Mucosa of stomach (tissue), 1 donor: ENCODE measurements around the gene PODXL.
"Not testable (repeated sequence)": the region's sequence is repeated elsewhere in the genome, so short reads cannot be mapped to it uniquely, and the experiment has no call there.

Experiments used
- H3K27me3 ChIP-seq: one replicate; pipeline ENCODE4 v1.7.0; 2013; ENCODE audit warnings: mild to moderate bottlenecking, low read length; ENCODE audit not compliant: control insufficient read depth, insufficient read depth
- H3K36me3 ChIP-seq: one replicate; pipeline ENCODE4 v1.7.0; 2013; ENCODE audit warnings: low read length; ENCODE audit not compliant: control insufficient read depth, insufficient read depth
- H3K4me1 ChIP-seq: one replicate; pipeline ENCODE4 v1.7.0; 2013; ENCODE audit warnings: mild to moderate bottlenecking, low read length; ENCODE audit not compliant: control insufficient read depth, insufficient read depth
- H3K4me3 ChIP-seq: one replicate; pipeline ENCODE4 v1.7.0; 2013; ENCODE audit warnings: low read length
- H3K9ac ChIP-seq: one replicate; pipeline ENCODE4 v1.7.0; 2013; ENCODE audit warnings: mild to moderate bottlenecking, low read length, moderate library complexity
- H3K9me3 ChIP-seq: one replicate; pipeline ENCODE4 v1.7.0; 2013; ENCODE audit warnings: mild to moderate bottlenecking, low read length, moderate library complexity; ENCODE audit not compliant: control insufficient read depth
- donor health status: Pancreatic carcinoma.

PODXL gene

GRCh38 chr7:131513245-131514061 lies 43.0 kb downstream of the PODXL start:
- H3K36me3 ChIP-seq: no peaks in the 10 kb centered on the region
- no peaks in the 10 kb centered on the region for H3K27me3 ChIP-seq
- H3K4me1 ChIP-seq: no peaks in the 10 kb centered on the region
- no peak overlapping the region for H3K4me3 ChIP-seq
- H3K9me3 ChIP-seq: no peaks in the 10 kb centered on the region
- no peak overlapping the region for H3K9ac ChIP-seq

GRCh38 chr7:131511774-131512535 lies 44.5 kb downstream of the PODXL start:
- Histone ChIP-seq H3K9ac (no peak overlapping the region), H3K36me3 (no peaks in the 10 kb centered on the region), H3K27me3 (no peaks in the 10 kb centered on the region), H3K4me3 (no peak overlapping the region), H3K9me3 (no peaks in the 10 kb centered on the region), H3K4me1 (peaks cover 8% of the 10 kb centered on the region)

- H3K27me3 ChIP-seq: no peaks in the 10 kb centered on the region
- no peak overlapping the region for H3K4me3 ChIP-seq
Measured at GRCh38 chr7:131511071-131511470, 45.4 kb downstream of the PODXL start.

GRCh38 chr7:131509781-131510180 lies 46.6 kb downstream of the PODXL start:
- Histone ChIP-seq H3K4me1 (peaks cover 12% of the 10 kb centered on the region), H3K4me3 (no peak overlapping the region), H3K27me3 (no peaks in the 10 kb centered on the region), H3K36me3 (no peaks in the 10 kb centered on the region), H3K9me3 (no peaks in the 10 kb centered on the region), H3K9ac (no peak overlapping the region)

More at GRCh38 chr7:131511071-131511470, 45.4 kb downstream of the PODXL start:
- no peaks in the 10 kb centered on the region for H3K36me3 ChIP-seq
- H3K4me1 ChIP-seq: peaks cover 12% of the 10 kb centered on the region
- no peak overlapping the region for H3K9ac ChIP-seq
- H3K9me3 ChIP-seq: no peaks in the 10 kb centered on the region

GRCh38 chr7:131508754-131509486 lies 47.5 kb downstream of the PODXL start:
- Histone ChIP-seq H3K4me3 (no peak overlapping the region), H3K36me3 (no peaks in the 10 kb centered on the region), H3K27me3 (no peaks in the 10 kb centered on the region), H3K9me3 (no peaks in the 10 kb centered on the region), H3K9ac (no peak overlapping the region), H3K4me1 (peaks cover 12% of the 10 kb centered on the region)

GRCh38 chr7:131507592-131508331 lies 48.7 kb downstream of the PODXL start:
- no peaks in the 10 kb centered on the region for H3K36me3 ChIP-seq
- no peaks in the 10 kb centered on the region for H3K9me3 ChIP-seq
- no peaks in the 10 kb centered on the region for H3K27me3 ChIP-seq
- H3K9ac ChIP-seq: no peak overlapping the region
- H3K4me3 ChIP-seq: no peak overlapping the region
- H3K4me1 ChIP-seq: peaks cover 12% of the 10 kb centered on the region

GRCh38 chr7:131506597-131506996 lies 49.8 kb downstream of the PODXL start:
- no peaks in the 10 kb centered on the region for H3K36me3 ChIP-seq
- no peak overlapping the region for H3K9ac ChIP-seq
- no peak overlapping the region for H3K4me3 ChIP-seq
- no peaks in the 10 kb centered on the region for H3K9me3 ChIP-seq
- H3K27me3 ChIP-seq: no peaks in the 10 kb centered on the region
- peaks cover 12% of the 10 kb centered on the region for H3K4me1 ChIP-seq

- Histone ChIP-seq H3K36me3 (no peaks in the 10 kb centered on the region), H3K9ac (no peak overlapping the region), H3K27me3 (no peaks in the 10 kb centered on the region), H3K4me3 (no peak overlapping the region), H3K4me1 (peaks cover 12% of the 10 kb centered on the region), H3K9me3 (no peaks in the 10 kb centered on the region)
Measured at GRCh38 chr7:131505636-131506557, 50.5 kb downstream of the PODXL start.

- not testable (repeated sequence) for H3K9me3 ChIP-seq, H3K36me3 ChIP-seq, H3K4me3 ChIP-seq, H3K9ac ChIP-seq, H3K27me3 ChIP-seq
- peaks cover 12% of the 10 kb centered on the region for H3K4me1 ChIP-seq
Measured at GRCh38 chr7:131505037-131505620, 51.3 kb downstream of the PODXL start.

GRCh38 chr7:131504157-131504899 lies 52.1 kb downstream of the PODXL start:
- H3K4me3 ChIP-seq: no peak overlapping the region
- no peaks in the 10 kb centered on the region for H3K27me3 ChIP-seq
- no peaks in the 10 kb centered on the region for H3K36me3 ChIP-seq
- peaks cover 12% of the 10 kb centered on the region for H3K4me1 ChIP-seq
- H3K9me3 ChIP-seq: no peaks in the 10 kb centered on the region
- no peak overlapping the region for H3K9ac ChIP-seq
